SKM-1 treated with dmso at 0.1 percent for 144 hours (cell line): ENCODE data around the gene IL22RA2.
"Not testable (repeated sequence)": the region's sequence is repeated elsewhere in the genome, so short reads cannot be mapped to it uniquely, and the experiment has no call there.

Experiments used
- DNase-seq: peaks from one replicate; lab custom pipeline; 2025; ENCODE audit not compliant: unreplicated experiment; lab: John Stamatoyannopoulos, UW

The IL22RA2 gene, protein sequence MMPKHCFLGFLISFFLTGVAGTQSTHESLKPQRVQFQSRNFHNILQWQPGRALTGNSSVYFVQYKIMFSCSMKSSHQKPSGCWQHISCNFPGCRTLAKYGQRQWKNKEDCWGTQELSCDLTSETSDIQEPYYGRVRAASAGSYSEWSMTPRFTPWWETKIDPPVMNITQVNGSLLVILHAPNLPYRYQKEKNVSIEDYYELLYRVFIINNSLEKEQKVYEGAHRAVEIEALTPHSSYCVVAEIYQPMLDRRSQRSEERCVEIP

DNA sequence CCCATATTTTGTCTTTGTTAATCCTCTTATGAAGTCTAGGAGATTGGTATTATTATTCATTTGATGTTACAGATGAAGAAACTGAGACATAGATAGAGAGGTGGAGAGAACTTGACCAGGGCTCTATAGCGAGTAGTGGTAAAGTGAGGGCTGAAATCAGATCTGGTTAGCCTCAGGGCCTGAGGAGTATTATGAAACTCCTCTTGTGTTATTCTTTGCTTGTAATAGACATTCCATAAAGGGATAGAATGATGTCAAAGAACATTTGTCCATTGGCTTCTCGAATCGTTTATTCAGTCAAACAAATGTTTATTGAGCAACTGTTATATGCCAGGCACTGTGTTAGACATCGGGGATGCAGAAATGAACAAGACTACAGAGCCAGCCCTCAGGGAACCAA is at the start of gene IL22RA2:
Gene IL22RA2, minus strand, starts transcription at position 144 of the 400 bp plus-strand sequence. CDS start 11,895 bp downstream, outside the sequence.
- no peak for DNase-seq

DNA sequence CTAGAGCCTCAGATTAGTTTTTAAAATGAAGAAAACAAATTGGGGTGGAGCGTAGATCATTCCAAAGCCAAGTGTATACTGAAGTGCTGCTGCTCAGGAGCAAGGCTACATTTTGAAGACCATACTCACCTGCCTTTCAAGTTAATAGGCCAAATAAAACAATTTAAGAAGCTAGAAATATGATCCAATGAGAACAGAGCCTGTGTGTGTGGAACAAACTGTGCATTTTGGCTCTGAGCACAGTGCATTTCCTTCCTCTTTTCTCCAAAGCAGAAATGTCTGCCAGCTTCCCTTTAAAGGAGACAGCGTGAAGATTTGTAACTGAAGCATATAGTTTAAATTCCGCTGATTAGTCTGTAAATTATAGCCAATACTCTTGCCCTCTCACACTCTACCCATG is 48.9 kb upstream of the IL22RA2 start:
- peak; percentile 87 for DNase-seq

DNA sequence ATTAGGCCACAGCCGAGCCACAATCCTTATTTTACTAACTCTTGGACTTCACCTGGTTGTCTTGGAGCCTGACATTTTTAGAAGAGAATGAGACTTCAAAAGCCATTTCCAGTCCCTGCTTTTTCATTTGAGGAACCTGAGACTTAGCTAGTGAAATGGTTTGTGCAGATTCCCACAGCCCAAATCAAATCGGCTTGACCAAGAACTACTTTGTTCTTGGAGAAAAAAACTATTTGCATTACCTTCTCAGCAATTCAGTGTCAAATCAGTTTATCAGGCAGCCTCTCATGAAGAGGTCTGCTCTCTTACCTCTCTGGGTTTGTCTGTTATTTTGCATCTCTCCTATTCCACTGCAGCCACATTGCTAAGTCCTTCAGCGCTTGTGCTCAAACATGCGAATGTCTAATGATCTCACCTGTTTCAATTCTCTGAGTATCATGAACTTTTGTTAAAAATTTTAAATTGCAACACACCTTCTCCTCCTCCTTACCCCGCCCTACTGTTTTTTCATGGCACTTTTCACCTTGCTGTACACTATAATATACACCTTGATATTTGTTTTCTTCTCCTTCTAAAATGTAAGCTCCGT is 46.3 kb upstream of the IL22RA2 start:
- DNase-seq = no peak

DNA sequence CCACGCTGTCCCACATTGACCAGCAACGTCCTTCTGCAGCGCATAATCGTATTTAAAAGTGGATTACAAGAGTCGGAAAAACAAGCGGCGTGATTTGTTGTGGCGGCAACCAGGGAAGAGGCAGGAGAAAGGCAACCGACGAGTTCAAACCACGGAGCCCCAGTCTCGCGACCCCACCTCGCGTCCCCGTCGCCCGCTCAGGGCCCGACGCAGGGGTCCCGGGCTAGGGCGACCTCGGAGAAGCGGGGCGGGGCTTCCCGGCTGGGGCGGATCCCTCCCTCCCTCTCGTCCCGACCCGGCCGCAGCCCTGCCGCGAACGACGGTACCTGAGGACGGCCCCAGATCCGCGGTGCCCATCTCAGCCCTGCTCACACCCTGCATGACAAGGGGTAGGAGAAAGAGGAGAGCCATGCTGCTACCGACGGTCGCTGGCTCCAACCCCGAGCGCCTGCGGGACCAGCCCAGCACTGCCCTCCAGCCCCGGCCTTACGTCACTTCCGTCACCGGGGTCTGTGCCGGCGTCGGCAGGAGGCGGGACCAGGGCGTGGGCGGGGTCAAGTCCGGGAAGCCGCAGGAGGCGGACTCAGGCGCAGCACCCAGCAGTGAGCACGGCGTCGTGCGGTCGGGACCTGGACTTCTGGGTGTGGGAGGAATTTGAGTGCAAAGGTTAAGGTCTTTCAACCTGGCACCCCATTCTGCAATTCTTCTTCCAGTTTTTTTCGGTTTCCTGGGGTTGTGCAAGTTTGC is 45.6 kb upstream of the IL22RA2 start, which contains the start of gene IFNGR1:
Gene IFNGR1, minus strand, starts transcription at position 469 of the 747 bp plus-strand sequence. Its CDS starts 58 bp downstream, at position 411.
- peak; percentile 96 for DNase-seq

DNA sequence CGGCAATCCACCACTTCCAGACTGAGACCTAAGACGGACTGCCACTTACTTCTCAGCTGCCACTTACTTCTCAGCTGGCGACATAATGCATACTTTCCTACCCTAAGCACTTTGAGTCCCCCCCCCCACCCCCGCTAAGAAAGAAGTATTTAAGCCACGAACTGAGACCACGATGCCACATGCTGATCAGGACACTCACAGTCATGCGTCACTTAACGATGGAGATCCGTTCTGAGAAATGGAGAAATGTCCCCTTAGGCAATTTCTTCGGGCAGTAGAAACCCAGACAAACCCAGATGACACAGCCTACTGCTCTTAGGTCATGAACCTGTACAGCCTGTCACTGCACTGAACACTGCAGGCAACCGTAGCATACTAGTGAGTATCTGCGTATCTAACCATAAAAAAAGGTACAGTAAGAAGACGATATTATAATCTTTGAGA is 45.1 kb upstream of the IL22RA2 start:
- DNase-seq = peak; percentile 70

DNA sequence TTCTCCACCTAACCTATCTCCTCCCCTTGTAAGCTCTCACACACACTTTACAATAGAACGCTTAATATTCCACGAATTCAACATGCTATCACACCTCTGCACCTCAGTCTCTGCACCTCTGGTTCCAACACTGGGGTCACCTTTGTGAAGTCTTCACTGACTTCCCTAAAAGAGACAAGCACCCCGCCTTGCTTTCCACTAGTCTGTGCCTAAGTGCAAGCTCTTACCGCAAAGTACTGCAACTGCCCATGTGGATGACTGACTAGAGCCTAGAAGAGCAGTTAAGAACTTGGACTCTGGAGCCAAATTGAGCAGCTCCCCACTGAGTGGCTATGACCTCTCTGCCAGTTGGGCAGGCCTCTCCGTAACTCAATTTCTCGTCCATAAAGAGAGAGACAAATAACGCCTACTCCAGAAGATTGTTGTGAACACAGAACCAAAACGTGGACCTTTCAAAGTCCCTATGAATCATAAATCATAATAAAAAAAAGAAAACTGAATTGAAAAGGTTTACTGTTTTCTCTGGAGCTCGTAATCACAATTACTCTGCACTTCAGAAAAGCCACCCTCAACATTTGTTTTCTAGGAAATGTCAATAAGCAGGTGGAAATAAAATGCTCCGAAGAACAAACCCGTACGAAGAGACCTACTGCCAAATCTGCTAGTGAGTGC is 44.5 kb upstream of the IL22RA2 start:
- peak; percentile 84 for DNase-seq

DNA sequence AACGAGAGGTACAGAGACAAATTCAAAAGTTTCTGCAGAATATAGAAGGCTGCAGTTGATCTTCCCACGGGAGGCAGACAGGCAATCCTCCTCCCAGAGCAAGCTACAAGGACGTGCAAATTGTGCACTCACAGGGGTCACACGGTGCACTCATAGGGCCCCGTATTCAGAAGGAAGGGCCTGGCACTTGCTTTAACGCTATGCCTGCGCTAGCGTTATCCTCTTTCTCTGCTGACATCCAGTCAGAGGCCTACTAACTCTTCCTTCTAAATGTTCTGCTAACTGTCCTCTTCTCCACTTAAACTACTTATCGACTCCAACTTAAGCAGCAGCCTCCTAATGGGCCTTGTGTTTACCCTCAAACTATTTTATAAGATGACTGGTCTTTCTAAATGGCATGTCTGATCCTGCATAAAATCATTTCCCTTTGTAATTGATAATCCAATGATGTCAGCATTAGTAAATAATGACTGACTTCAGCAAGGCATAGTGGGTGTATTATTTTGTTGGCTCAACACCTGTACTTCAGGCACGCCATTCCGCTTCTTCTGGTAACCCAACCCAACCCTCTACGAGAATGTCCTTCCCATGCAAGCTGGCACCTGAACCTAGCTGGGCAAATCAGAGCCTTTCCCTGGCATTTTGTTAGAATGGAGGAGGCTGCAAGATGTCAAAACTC is 43.6 kb upstream of the IL22RA2 start:
- DNase-seq = no peak

DNA sequence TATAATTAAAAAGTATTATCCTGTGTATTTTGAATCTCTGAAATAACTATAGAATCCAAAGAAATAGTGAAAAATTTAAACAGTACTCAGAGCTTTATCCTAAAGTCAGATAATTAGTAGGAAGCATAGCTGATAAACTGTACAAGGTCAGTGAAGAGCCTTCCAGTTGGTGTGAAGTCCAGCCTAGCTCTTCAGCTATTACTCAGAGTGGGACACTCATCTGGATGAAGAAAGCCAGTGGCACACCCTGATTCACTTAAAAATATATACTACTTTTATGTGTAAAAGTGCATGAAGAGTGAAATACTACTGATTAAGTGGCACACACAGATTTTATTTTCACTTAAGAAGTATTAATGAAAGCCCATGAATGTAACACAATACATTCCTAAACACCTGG is 42.7 kb upstream of the IL22RA2 start:
- no peak for DNase-seq

DNA sequence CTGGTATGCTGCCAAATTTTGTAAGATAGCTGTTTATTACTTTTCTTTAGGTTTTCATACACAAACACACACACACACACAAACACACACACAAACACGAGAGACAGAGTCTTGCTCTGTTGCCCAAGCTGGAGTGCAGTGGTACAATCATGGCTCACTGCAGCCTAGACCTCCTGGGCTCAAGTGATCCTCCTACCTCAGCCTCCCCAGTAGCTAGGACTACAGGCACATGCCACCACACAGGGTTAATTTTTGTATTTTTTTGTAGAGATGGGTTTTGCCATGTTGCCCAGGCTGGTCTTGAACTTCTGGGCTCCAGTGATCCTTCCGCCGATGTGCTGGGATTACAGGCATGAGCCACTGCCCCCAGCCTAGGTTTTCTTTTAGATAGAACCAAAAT is 42.2 kb upstream of the IL22RA2 start:
- DNase-seq = not testable (repeated sequence)

DNA sequence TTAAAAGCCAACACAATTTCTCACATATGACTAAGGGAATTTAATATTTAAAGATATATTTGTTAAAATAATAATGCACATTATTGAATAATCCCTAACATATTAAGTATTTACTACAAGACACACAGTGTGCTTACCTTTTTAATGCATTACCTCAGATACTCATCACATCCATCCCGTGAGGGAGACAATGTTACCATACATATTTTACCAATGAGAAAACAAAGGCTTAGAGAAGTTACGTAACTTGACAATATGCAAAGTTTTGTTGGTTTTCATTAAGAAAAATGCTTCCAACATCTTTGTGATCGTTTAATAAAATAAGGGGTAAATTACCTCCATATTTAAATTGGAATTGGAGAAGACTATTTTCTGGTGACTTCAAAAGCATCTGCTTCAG is 41.5 kb upstream of the IL22RA2 start:
- DNase-seq = no peak

DNA sequence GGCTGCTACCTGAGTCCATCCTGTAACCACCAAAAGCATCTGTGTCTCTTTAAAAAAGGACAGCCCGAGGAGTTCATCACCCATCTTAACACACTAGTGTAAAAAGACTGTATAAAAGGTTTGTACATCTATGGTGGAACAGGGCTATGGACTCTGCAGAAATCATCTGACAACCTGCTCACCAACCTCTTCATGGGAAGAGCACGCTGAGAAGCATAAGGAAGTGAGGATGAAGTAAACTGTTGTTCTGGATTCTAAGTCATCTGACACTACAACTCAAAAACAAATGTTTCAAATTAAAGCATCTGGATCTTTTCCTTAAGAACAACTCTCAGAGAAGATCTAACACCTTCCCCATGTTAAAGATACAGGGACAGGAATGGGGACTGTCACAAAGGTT is 40.4 kb upstream of the IL22RA2 start:
- DNase-seq = no peak

DNA sequence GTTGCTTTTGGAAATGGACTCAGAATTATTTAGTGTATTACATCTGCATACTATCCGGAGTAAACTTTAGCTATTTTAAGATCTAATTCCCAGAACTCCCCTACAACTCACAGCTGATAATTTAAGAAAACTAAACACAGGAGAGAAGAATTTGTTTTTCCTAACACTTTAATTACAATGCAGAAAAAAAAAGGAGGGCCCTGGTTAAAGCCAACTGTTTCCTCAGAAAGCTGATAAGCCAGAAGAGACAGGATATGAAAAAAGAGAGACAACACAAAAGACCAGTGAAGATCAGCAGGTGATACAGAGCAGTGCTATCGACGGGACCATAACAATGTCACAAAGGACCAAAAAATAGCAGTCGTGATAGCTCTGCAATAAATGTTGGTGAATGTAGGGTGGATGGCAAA is 39.9 kb upstream of the IL22RA2 start:
- DNase-seq = no peak

DNA sequence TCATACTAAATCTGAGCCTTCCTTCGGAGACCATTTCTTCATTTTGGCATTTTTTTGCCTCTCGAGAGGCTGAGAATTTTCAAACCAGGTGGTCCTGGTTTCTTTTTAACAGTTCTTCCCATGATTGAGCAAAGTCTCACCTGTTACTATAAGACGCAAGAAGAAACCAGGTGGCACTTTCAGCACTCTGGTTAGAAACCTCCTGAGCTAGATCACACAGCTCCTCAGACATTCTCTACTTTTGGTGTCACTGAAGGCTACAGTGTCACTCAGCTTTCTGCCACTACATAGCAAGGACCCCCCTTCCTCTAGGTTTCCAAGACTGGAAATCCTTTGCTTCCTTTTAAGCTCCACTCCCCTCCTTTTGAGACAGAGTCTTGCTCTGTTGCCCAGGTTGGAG is 38.5 kb upstream of the IL22RA2 start:
- DNase-seq = no peak

DNA sequence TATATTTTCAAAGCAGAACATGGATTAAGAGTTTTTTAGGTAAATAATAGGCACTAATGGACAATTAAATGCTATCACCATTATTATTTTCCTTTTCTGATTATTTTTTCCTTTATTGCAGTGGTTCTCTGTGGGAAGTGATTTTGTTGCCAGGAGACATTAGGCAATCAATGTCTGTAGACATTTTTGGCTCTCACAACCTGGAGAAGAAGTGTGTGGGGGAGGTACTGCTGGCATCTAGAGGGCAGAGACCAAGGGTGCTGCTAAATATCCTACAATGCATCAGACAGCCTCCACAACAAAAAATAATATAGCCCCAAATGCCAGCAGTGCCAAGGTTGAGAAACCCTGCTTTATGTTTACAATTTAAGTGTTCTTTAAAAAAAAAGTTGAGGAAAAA is 37.5 kb upstream of the IL22RA2 start:
- peak; percentile 10 for DNase-seq

DNA sequence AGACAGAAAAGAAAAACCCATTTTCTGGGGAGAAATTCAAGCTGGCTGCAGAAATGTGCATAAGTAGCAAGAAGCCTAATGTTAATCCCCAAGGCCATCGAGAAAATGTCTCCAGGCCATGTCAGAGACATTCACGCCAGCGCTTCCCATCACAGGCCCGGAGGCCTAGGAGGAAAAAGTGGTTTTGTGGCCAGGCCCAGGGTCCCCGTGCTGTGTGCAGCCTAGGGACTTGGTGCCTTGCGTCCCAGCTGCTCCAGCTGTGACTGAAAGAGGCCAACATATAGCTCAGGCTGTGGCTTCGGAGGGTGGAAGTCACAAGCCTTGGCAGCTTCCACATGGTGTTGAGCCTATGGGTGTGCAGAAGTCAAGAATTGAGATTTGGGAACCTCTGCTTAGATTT is 34.8 kb upstream of the IL22RA2 start:
- no peak for DNase-seq

DNA sequence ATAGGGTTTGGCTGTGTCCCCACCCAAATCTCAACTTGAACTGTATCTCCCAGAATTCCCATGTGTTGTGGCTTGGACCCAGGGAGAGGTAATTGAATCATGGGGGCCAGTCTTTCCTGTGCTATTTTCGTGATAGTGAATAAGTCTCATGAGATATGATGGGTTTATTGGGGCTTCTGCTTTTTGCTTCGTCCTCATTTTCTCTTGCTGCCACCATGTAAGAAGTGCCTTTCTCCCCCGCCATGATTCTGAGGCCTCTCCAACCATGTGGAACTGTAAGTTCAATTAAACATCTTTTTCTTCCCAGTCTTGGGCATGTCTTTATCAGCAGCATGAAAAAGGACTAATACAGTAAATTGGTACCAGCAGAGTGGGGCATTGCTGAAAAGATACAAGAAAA is 34.0 kb upstream of the IL22RA2 start:
- DNase-seq = not testable (repeated sequence)

DNA sequence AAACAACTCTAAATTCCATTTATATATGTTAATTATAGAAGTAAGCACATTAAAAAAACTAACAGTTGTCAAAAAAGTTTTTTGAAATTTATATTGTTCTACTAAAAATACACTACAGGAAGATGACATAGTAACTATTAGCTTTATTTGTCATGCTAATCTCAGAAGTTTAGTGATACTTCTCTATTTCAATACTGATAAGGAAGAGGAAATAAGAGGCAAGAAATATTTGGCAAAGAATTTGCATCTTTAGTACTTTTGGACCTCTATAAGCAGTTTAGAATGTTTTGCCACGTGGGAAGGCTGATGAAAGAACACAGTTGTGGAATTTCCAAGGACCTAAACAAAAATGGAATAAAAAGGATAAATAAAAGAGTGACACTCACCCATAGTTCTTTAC is 33.1 kb upstream of the IL22RA2 start:
- DNase-seq = no peak

DNA sequence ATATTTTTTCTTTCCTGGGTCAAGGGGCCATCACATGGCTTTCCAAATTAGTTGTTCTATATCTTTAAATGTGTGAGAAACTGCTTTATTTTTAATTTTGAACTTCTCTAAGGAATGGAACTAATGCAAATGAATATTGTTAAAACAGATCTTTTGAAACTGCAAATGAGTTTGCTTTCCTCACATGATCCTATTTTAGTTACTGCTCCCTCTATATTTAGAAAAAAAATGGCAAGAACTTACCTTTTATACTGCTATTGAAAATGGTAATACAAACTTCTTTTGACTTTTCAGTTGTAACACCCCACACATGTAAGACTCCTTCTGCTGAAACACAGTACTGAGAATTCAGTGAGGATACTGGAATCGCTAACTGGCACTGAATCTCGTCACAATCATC is 29.8 kb upstream of the IL22RA2 start:
- no peak for DNase-seq

DNA sequence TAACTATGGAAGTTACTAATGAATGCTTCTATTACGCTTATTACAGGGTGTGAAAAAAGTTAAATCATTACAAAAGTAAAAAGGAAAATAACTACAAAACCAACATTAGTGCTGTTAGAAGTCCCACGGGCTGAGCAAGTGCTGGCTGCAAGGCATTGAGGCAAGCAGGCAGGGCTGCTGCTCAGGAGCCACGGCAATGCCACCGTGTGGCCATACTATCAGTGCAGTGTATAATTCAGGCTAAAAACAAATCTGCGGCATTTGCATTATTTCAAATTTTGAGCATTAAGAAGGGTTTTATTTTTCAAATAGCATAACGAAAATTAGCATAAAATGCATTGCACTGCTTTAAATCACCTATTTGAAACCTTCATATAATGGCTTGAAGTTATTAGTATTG is 28.6 kb upstream of the IL22RA2 start:
- DNase-seq = no peak

DNA sequence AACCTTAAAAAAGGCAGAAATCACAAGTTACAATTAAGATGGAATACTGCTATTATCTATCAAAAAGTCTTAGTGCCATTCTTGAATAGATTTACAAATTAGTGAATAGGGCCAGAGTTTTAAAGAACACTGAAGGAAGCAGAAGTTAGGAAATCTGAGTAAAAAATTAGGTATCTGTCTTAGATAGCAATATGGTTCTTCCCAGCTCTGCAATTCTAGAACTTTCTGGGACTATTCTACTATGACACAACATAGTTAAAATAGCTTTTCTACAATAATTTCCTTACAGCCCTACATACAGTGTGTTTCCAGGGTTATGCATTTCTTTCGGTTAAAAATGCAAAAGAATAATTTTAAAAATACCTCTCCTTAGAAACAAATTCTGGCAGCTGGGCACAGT is 27.6 kb upstream of the IL22RA2 start:
- DNase-seq = no peak

DNA sequence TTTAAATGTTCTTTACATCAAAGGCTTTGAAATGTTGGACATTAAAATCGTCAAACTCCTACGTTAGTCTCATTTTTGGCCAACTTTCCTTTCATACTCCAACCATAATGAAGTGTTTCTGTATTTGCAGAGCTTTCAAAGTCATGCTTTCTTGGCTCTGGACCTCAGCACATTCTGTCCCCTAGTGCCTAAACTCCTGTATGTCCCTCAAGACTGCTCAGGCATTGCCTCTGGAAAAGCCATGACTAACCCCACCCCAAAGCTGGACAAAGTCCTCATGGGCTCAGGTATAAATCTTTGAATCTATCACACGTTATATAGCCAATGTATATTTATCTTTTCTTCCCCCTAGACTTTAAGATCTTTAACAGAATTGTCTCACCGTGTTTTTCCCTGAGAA is 26.8 kb upstream of the IL22RA2 start:
- no peak for DNase-seq
